ACC112 (cell line): ENCODE measurements around the gene CLCNKB.
"Not testable (repeated sequence)": the region's sequence is repeated elsewhere in the genome, so short reads cannot be mapped to it uniquely, and the experiment has no call there.

ENCODE experiments used
- H2AFZ ChIP-seq: fragments of 200-600 bp; sonication (generic); one replicate; pipeline ENCODE4 v1.6.0; 2017; ENCODE audit warnings: antibody characterized with exemption, low read length; ENCODE audit not compliant: unreplicated experiment
- H3K27ac ChIP-seq: fragments of 200-600 bp; sonication (generic); 2 replicates; pipeline ENCODE4 v1.5.1; 2014; ENCODE audit warnings: low read depth, mild to moderate bottlenecking, antibody characterized with exemption, low read length, moderate library complexity
- H3K27me3 ChIP-seq: fragments of 200-600 bp; sonication (generic); 2 replicates; pipeline ENCODE4 v1.6.1; 2014; ENCODE audit warnings: mild to moderate bottlenecking, antibody characterized with exemption, low read length, moderate library complexity, mixed read lengths; ENCODE audit not compliant: insufficient read depth
- H3K36me3 ChIP-seq: fragments of 200-600 bp; sonication (generic); 2 replicates; pipeline ENCODE4 v1.6.1; 2016; ENCODE audit warnings: mild to moderate bottlenecking, antibody characterized with exemption, low read length, moderate library complexity, mixed read lengths; ENCODE audit not compliant: insufficient read depth
- H3K4me1 ChIP-seq: fragments of 200-600 bp; sonication (generic); one replicate; pipeline ENCODE4 v1.6.1; 2016; ENCODE audit warnings: low read length, mixed read lengths; ENCODE audit not compliant: insufficient read depth, unreplicated experiment, control insufficient read depth
- H3K4me3 ChIP-seq: fragments of 200-600 bp; sonication (generic); 2 replicates; pipeline ENCODE4 v1.5.1; 2014; ENCODE audit warnings: mild to moderate bottlenecking, low read depth, low read length
- H3K79me2 ChIP-seq: fragments of 200-600 bp; sonication (generic); one replicate; pipeline ENCODE4 v1.6.0; 2016; ENCODE audit warnings: low read length; ENCODE audit not compliant: control insufficient read depth, unreplicated experiment, insufficient read depth

The CLCNKB gene

GRCh38 chr1:16015960-16016901, 27.4 kb upstream of the CLCNKB start:
- no peaks in the 10 kb centered on the region for H3K27me3 ChIP-seq

GRCh38 chr1:16017076-16017460, 26.5 kb upstream of the CLCNKB start:
- no peak overlapping the region for H3K4me3 ChIP-seq
- no peaks in the 10 kb centered on the region for H3K36me3 ChIP-seq
- no peak overlapping the region for H2AFZ ChIP-seq
- no peaks in the 10 kb centered on the region for H3K79me2 ChIP-seq
- H3K27ac ChIP-seq = no peak overlapping the region
- H3K4me1 ChIP-seq = peaks cover 55% of the 10 kb centered on the region
- H3K27me3 ChIP-seq = no peaks in the 10 kb centered on the region

More at GRCh38 chr1:16015960-16016901, 27.4 kb upstream of the CLCNKB start:
- Histone ChIP-seq H3K36me3 (no peaks in the 10 kb centered on the region), H3K27ac (no peak overlapping the region), H3K4me1 (peaks cover 55% of the 10 kb centered on the region), H2AFZ (no peak overlapping the region), H3K4me3 (no peak overlapping the region), H3K79me2 (no peaks in the 10 kb centered on the region)

GRCh38 chr1:16017461-16018303, 25.9 kb upstream of the CLCNKB start, which contains the start of gene HSPB7:
HSPB7 (minus strand) TSS chr1:16018043; CDS start chr1:16017963, 80 bp downstream.
- peak within 1 kb of the TSS; percentile 23; the same call in 1 of the 2 replicates for H3K27ac ChIP-seq
- no peaks in the 10 kb centered on the region for H3K36me3 ChIP-seq
- H3K4me1 ChIP-seq = peaks cover 54% of the 10 kb centered on the region
- peak within 1 kb of the TSS; percentile 54 for H2AFZ ChIP-seq
- no peak within 1 kb of the TSS for H3K4me3 ChIP-seq
- H3K79me2 ChIP-seq = no peaks in the 10 kb centered on the region
- no peaks in the 10 kb centered on the region for H3K27me3 ChIP-seq

- Histone ChIP-seq H3K4me1 (peaks cover 49% of the 10 kb centered on the region), H2AFZ (peak overlapping the region; percentile 24), H3K27ac (0 out of 2 replicates have a peak overlapping the region, but pooled peaks have one; percentile 23), H3K79me2 (no peaks in the 10 kb centered on the region), H3K27me3 (no peaks in the 10 kb centered on the region), H3K4me3 (no peak overlapping the region), H3K36me3 (no peaks in the 10 kb centered on the region)
These were observed 25.3 kb upstream of the CLCNKB start for GRCh38 chr1:16018308-16018707.

- Histone ChIP-seq H3K27ac (no peak overlapping the region), H3K27me3 (no peaks in the 10 kb centered on the region), H3K4me3 (no peak overlapping the region), H3K36me3 (no peaks in the 10 kb centered on the region), H3K79me2 (no peaks in the 10 kb centered on the region), H3K4me1 (peaks cover 44% of the 10 kb centered on the region), H2AFZ (no peak overlapping the region)
These were observed 24.6 kb upstream of the CLCNKB start for GRCh38 chr1:16018749-16019643.

- Histone ChIP-seq H3K4me3 (no peak overlapping the region), H3K27me3 (no peaks in the 10 kb centered on the region), H2AFZ (no peak overlapping the region), H3K79me2 (no peaks in the 10 kb centered on the region), H3K27ac (no peak overlapping the region), H3K36me3 (no peaks in the 10 kb centered on the region), H3K4me1 (peaks cover 44% of the 10 kb centered on the region)
These were observed 23.8 kb upstream of the CLCNKB start for GRCh38 chr1:16019644-16020277.

GRCh38 chr1:16020325-16020724, 23.3 kb upstream of the CLCNKB start:
- H3K27me3 ChIP-seq = no peaks in the 10 kb centered on the region
- peaks cover 44% of the 10 kb centered on the region for H3K4me1 ChIP-seq
- no peaks in the 10 kb centered on the region for H3K36me3 ChIP-seq
- H3K79me2 ChIP-seq = no peaks in the 10 kb centered on the region
- no peak overlapping the region for H2AFZ ChIP-seq
- H3K4me3 ChIP-seq = no peak overlapping the region
- H3K27ac ChIP-seq = no peak overlapping the region

- H3K27ac ChIP-seq, H3K4me3 ChIP-seq, H3K79me2 ChIP-seq, H2AFZ ChIP-seq, H3K36me3 ChIP-seq, H3K27me3 ChIP-seq: not testable (repeated sequence)
- H3K4me1 ChIP-seq = peaks cover 41% of the 10 kb centered on the region
These were observed 22.7 kb upstream of the CLCNKB start for GRCh38 chr1:16020878-16021277.

- no peaks in the 10 kb centered on the region for H3K27me3 ChIP-seq
- H2AFZ ChIP-seq = no peak within 1 kb of the TSS
- no peaks in the 10 kb centered on the region for H3K79me2 ChIP-seq
- H3K36me3 ChIP-seq = no peaks in the 10 kb centered on the region
- no peak within 1 kb of the TSS for H3K4me3 ChIP-seq
- no peak within 1 kb of the TSS for H3K27ac ChIP-seq
- peaks cover 35% of the 10 kb centered on the region for H3K4me1 ChIP-seq
These were observed 21.9 kb upstream of the CLCNKB start, which contains the start of gene CLCNKA for GRCh38 chr1:16021681-16022080. CLCNKA (plus strand) TSS chr1:16022036; CDS start chr1:16022620, 584 bp downstream.
